Lower leg skin (tissue), 4 donors: ENCODE results near the gene VPS35L. TPM values are rescaled to one million over a fixed set of nuclear protein-coding genes. Genes with fewer than 3 reads are reported as not detected.

Source experiments
- DNase-seq, 2 donors: peaks; one replicate each; pipeline ENCODE4 v3.0.0-alpha.2; 2019; ENCODE audit warnings: low spot score in 2 of 2
- H3K4me3 ChIP-seq: fragments of 200-600 bp; sonication (generic); 2 replicates; pipeline ENCODE4 v1.5.1; 2017; ENCODE audit warnings: mild to moderate bottlenecking, low read depth; ENCODE audit not compliant: poor library complexity, severe bottlenecking
- POLR2A ChIP-seq, 2 donors: fragments of 450-650 bp; IDR thresholded peaks; one replicate each; pipeline ENCODE4 v1.6.1; 2016 to 2017; ENCODE audit warnings: antibody characterized with exemption in 2 of 2, mild to moderate bottlenecking in 1 of 2, moderate library complexity in 1 of 2
- WGBS, 2 donors: methylation state at CpG; one replicate each; pipeline ENCODE4 v1.1.5; 2018; 5-methylcytosine and 5-hydroxymethylcytosine counted together
- intact Hi-C: fragments of 100-400 bp; cut with DNase I; formaldehyde crosslinking; loops from one replicate; pipeline ENCODE4 v1.15.0; 2023; ENCODE audit warnings: low total_unique reads
- total RNA-seq, 4 donors: library from RNA; depleted of rRNA; stranded (reverse); fragments of >200 nt; gene quantifications; one replicate each; pipeline ENCODE4 v1.1.0, GENCODE V29; 2016
- TF ChIP-seq, protein P1 (sequence below), 3 donors: fragments of 450-650 bp; IDR thresholded peaks; one replicate each; pipeline ENCODE4 v1.5.1; 2016; ENCODE audit warnings: antibody characterized with exemption in 3 of 3, mild to moderate bottlenecking in 3 of 3, moderate library complexity in 2 of 3

Gene VPS35L, protein sequence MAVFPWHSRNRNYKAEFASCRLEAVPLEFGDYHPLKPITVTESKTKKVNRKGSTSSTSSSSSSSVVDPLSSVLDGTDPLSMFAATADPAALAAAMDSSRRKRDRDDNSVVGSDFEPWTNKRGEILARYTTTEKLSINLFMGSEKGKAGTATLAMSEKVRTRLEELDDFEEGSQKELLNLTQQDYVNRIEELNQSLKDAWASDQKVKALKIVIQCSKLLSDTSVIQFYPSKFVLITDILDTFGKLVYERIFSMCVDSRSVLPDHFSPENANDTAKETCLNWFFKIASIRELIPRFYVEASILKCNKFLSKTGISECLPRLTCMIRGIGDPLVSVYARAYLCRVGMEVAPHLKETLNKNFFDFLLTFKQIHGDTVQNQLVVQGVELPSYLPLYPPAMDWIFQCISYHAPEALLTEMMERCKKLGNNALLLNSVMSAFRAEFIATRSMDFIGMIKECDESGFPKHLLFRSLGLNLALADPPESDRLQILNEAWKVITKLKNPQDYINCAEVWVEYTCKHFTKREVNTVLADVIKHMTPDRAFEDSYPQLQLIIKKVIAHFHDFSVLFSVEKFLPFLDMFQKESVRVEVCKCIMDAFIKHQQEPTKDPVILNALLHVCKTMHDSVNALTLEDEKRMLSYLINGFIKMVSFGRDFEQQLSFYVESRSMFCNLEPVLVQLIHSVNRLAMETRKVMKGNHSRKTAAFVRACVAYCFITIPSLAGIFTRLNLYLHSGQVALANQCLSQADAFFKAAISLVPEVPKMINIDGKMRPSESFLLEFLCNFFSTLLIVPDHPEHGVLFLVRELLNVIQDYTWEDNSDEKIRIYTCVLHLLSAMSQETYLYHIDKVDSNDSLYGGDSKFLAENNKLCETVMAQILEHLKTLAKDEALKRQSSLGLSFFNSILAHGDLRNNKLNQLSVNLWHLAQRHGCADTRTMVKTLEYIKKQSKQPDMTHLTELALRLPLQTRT
- 10 to 100 TPM; 14.5 to 24.2 (median 17.0) TPM for total RNA-seq

DNA sequence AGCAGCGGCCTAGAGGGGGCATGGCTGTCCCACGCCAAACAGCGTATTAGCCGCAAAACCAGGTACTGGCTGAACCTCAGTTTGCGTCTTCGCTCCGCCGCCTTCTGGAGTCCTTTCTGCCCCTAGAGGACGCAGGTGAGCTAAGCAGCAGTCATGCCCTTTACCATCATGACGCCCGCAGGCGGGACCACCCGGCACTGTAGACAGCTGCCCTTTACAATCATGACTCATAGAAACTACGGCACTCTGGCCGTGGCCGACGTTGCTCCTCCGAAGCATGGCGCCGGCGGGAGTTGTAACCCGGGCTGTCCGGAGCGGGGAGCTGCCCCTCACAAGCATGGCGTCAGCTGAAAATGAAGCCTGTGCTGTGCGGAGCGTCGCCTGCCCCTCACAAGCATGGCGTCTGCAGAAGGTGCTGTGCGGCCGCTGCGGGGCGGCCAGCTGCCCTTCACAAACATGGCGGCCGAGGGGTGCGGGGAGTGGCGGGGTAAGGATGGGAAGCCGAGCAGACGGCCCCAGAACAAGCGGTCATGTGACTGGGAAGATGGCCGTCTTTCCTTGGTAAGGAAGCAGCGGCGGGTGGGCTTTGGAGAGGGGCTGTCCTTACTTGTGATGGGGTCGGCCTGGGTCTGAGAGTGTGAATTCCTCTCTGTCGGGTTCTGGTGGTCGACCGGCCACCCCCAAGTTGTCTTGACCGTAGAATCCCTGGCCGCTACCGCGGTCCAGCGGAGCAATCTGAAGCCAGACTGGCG, at the start of gene VPS35L:
Gene VPS35L (plus strand): TSS at position 518 of the 752 bp plus-strand sequence. CDS start 27 bp downstream, at position 545.
- DNase-seq: peak; percentile 94 to 99
- peak within 1 kb of the TSS; percentile 63 for H3K4me3 ChIP-seq
- intact Hi-C loops: no loop called here
- no peak for TF ChIP-seq POLR2A (IDR thresholded peaks at IDR 0.05)
- TF ChIP-seq, protein P1, sequence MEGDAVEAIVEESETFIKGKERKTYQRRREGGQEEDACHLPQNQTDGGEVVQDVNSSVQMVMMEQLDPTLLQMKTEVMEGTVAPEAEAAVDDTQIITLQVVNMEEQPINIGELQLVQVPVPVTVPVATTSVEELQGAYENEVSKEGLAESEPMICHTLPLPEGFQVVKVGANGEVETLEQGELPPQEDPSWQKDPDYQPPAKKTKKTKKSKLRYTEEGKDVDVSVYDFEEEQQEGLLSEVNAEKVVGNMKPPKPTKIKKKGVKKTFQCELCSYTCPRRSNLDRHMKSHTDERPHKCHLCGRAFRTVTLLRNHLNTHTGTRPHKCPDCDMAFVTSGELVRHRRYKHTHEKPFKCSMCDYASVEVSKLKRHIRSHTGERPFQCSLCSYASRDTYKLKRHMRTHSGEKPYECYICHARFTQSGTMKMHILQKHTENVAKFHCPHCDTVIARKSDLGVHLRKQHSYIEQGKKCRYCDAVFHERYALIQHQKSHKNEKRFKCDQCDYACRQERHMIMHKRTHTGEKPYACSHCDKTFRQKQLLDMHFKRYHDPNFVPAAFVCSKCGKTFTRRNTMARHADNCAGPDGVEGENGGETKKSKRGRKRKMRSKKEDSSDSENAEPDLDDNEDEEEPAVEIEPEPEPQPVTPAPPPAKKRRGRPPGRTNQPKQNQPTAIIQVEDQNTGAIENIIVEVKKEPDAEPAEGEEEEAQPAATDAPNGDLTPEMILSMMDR (IDR thresholded peaks at IDR 0.05): peak in 1 of 3 donors; percentile 43
- 0 to 1% methylated on average over 32 to 53 of the region's 53 CpGs for WGBS, 2 donors

DNA sequence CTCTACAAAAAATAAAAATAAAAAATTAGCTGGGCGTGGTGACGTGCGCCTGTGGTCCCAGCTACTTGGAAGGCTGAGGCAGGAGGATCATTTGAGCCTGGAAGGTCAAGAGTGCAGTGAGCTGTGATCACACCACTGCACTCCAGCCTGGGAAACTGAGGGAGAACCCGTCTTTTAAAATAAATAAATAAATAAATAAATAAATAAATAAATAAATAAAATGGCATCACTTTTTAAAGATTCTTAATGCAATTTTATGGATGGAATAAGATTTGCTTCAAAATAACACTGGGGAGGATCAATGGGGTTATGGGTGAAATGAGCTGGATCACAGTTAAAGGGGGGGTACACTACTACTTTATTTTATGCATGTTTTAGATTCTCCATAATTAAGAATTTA, 48.5 kb upstream of the VPS35L start:
- 96 to 99% methylated on average over 4 of the region's 4 CpGs for WGBS, 2 donors
- intact Hi-C loops: loop anchor here (10.0 kb wide), 1 partner anchor 122 kb away; no protein-coding TSS in a partner anchor
- DNase-seq: no peak
- no peak overlapping the region for H3K4me3 ChIP-seq
- no peak for TF ChIP-seq POLR2A (IDR thresholded peaks at IDR 0.05)
- TF ChIP-seq, protein P1 (IDR thresholded peaks at IDR 0.05): no peak

DNA sequence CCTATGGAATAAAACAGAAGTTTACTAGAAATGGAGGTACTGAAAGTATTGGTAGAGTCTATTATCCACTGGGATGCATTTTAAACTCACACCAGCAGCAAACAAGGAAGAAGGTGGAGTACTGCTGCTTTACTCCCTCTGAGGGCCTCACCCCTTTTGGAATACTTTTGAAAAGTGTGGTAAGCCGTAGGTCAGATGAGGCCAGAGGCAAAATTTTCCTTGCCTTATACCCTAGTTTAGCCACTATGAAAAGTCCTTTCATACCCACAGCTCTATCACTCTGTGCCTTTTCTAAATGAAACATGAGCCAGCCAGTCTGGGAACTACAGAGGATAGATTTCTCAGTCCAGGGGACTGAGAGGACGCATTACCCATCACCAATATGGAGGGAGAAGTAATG, 47.6 kb upstream of the VPS35L start:
- no peak overlapping the region for H3K4me3 ChIP-seq
- WGBS, 2 donors: 80 to 83% methylated on average over 2 of the region's 2 CpGs
- TF ChIP-seq, protein P1 (IDR thresholded peaks at IDR 0.05): no peak
- TF ChIP-seq POLR2A (IDR thresholded peaks at IDR 0.05): no peak
- no peak for DNase-seq
- intact Hi-C loops: loop anchor here (10.0 kb wide), 1 partner anchor 123 kb away; no protein-coding TSS in a partner anchor

DNA sequence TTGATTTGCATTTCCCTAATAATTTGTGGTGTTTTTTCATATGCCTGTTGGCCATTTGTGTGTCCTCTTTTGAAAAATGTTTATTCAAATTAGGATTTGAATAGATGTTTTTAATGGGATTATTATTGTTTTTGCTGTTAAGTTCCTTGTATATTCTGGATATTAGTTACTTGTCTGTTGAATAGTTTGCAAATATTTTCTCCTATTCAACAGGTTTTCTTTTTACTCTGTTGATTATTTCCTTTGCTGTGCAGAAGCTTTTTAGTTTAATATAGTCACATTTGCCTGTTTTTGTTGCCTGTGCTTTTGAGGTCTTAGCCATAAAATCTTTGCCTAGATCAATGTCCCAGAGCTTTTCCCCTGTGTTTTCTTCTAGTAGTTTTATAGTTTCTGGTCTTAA, 43.2 kb upstream of the VPS35L start:
- no peak overlapping the region for H3K4me3 ChIP-seq
- intact Hi-C loops: no loop called here
- DNase-seq: no peak
- TF ChIP-seq, protein P1 (IDR thresholded peaks at IDR 0.05): no peak
- no peak for TF ChIP-seq POLR2A (IDR thresholded peaks at IDR 0.05)

DNA sequence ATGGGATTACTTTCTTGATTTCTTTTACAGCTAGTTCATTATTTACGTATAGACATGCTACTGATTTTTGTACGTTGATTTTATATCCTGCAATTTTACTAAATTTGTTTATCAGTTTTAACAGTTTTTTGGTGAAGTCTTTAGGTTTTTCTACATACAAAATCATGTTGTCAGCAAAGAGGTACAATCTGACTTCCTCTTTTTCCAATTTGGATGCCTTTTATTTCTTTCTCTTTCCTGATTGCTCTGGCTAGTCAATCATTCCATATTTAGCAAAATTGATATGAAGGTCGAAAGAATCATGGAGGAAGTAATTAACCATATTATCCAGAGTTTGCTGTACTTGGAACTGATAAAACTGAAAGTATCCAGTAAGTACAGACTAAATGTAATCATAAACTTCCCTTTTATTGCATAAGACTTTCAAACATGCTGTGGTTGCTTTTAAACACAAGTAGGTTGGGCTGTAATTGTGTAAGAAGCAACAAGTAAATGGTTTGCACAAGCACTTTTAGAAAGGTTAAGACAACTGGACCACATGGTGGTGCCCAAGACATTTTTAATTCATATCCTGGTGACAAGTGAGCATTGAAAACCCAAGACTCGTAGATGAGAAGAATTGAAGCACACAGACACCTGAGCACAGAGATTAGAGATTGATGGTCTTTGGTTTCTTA, 42.0 kb upstream of the VPS35L start:
- DNase-seq: no peak
- intact Hi-C loops: no loop called here
- WGBS, 2 donors: 80 to 88% methylated on average over 4 of the region's 4 CpGs
- TF ChIP-seq, protein P1 (IDR thresholded peaks at IDR 0.05): no peak
- TF ChIP-seq POLR2A (IDR thresholded peaks at IDR 0.05): no peak
- no peak overlapping the region for H3K4me3 ChIP-seq
